ENCODE results near the gene METTL4.

Gene METTL4

DNA sequence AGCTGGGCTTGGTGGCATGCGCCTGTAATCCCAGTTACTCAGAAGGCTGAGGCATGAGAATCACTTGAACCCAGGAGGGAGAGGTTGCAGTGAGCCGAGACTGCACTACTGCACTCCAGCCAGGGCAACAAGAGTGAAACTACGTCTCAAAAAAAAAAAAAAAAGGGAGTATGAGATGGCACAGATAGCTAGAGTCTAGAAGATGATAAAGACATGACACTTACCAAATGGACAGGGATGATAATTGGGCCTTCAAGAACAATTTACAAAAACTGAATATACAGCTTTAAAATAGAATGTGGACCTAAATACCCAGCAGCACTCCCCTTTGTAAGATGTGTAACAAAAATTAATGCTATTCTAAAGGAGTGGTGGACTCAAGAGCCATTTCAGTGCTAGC is 2.7 kb downstream of the METTL4 start:
- TF ChIP-seq TOX (CRISPR knock-in tag; IDR thresholded peaks at IDR 0.05; ENCODE audit: borderline replicate concordance) (no peak), ISL1 (CRISPR knock-in tag; IDR thresholded peaks at IDR 0.05) (no peak), PPARA (CRISPR knock-in tag; IDR thresholded peaks at IDR 0.05; ENCODE audit: borderline replicate concordance) (no peak), BACH2 (CRISPR knock-in tag; IDR thresholded peaks at IDR 0.05; ENCODE audit: borderline replicate concordance) (no peak), SNAI2 (CRISPR knock-in tag; IDR thresholded peaks at IDR 0.05) (no peak), TCF4 (CRISPR knock-in tag; IDR thresholded peaks at IDR 0.05; ENCODE audit: borderline replicate concordance) (no peak), ZC3H10 (CRISPR knock-in tag; IDR thresholded peaks at IDR 0.05) (no peak), RARB (CRISPR knock-in tag; IDR thresholded peaks at IDR 0.05) (no peak)
- TF ChIP-seq, protein P1, sequence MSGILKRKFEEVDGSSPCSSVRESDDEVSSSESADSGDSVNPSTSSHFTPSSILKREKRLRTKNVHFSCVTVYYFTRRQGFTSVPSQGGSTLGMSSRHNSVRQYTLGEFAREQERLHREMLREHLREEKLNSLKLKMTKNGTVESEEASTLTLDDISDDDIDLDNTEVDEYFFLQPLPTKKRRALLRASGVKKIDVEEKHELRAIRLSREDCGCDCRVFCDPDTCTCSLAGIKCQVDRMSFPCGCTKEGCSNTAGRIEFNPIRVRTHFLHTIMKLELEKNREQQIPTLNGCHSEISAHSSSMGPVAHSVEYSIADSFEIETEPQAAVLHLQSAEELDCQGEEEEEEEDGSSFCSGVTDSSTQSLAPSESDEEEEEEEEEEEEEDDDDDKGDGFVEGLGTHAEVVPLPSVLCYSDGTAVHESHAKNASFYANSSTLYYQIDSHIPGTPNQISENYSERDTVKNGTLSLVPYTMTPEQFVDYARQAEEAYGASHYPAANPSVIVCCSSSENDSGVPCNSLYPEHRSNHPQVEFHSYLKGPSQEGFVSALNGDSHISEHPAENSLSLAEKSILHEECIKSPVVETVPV (CRISPR knock-in tag; IDR thresholded peaks at IDR 0.05), result no peak
- ATAC-seq, result no peak

DNA sequence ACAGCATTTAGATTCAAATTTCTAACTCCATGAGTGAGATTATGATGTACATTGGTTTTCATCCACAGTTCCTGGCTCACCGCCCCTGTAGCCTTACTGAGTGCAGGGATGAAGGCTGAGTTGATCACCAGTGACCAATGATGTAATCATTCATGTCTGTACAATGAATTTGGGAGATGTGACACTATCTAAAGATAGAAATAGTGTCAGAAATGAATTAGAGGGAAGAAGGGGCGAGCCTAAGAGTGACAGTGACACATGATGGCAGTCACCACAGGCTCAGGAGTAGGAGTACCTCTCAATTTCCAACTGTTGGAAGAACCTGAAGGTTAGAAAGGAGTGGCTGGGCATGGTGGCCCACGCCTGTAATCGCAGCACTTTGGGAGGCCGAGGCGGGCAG is 3.2 kb downstream of the METTL4 start:
- TF ChIP-seq ISL1 (CRISPR knock-in tag; IDR thresholded peaks at IDR 0.05), result no peak
- no peak for TF ChIP-seq TSHZ2 (CRISPR knock-in tag; IDR thresholded peaks at IDR 0.05)
- TF ChIP-seq ZNF565 (CRISPR knock-in tag; conservative IDR thresholded peaks at IDR 0.05; ENCODE audit: low read depth), result no peak
- no peak for ATAC-seq

GRCh38 chr18:2564373-2564772 is 6.9 kb downstream of the METTL4 start:
- TF ChIP-seq ZNF565 (CRISPR knock-in tag; conservative IDR thresholded peaks at IDR 0.05; ENCODE audit: low read depth) (no peak), TOX (CRISPR knock-in tag; IDR thresholded peaks at IDR 0.05; ENCODE audit: borderline replicate concordance) (no peak), ZNF8 (CRISPR knock-in tag; IDR thresholded peaks at IDR 0.05) (no peak), ISL1 (CRISPR knock-in tag; IDR thresholded peaks at IDR 0.05) (no peak), TSHZ2 (CRISPR knock-in tag; IDR thresholded peaks at IDR 0.05) (no peak), CSDC2 (CRISPR knock-in tag; IDR thresholded peaks at IDR 0.05) (no peak), ARNTL (CRISPR knock-in tag; IDR thresholded peaks at IDR 0.05; ENCODE audit: borderline replicate concordance, low read depth) (no peak), ZFP30 (CRISPR knock-in tag; IDR thresholded peaks at IDR 0.05) (no peak), ZFP3 (CRISPR knock-in tag; IDR thresholded peaks at IDR 0.05) (no peak), ZC3H10 (CRISPR knock-in tag; IDR thresholded peaks at IDR 0.05) (no peak), OSR1 (CRISPR knock-in tag; IDR thresholded peaks at IDR 0.05) (no peak), RARB (CRISPR knock-in tag; IDR thresholded peaks at IDR 0.05) (no peak)
- TF ChIP-seq, protein P2, sequence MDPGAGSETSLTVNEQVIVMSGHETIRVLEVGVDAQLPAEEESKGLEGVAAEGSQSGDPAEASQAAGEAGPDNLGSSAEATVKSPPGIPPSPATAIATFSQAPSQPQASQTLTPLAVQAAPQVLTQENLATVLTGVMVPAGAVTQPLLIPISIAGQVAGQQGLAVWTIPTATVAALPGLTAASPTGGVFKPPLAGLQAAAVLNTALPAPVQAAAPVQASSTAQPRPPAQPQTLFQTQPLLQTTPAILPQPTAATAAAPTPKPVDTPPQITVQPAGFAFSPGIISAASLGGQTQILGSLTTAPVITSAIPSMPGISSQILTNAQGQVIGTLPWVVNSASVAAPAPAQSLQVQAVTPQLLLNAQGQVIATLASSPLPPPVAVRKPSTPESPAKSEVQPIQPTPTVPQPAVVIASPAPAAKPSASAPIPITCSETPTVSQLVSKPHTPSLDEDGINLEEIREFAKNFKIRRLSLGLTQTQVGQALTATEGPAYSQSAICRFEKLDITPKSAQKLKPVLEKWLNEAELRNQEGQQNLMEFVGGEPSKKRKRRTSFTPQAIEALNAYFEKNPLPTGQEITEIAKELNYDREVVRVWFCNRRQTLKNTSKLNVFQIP (CRISPR knock-in tag; IDR thresholded peaks at IDR 0.05; ENCODE audit: borderline replicate concordance, low read depth), result no peak
- TF ChIP-seq, protein P1 (CRISPR knock-in tag; IDR thresholded peaks at IDR 0.05), result no peak
- TF ChIP-seq, protein P3, sequence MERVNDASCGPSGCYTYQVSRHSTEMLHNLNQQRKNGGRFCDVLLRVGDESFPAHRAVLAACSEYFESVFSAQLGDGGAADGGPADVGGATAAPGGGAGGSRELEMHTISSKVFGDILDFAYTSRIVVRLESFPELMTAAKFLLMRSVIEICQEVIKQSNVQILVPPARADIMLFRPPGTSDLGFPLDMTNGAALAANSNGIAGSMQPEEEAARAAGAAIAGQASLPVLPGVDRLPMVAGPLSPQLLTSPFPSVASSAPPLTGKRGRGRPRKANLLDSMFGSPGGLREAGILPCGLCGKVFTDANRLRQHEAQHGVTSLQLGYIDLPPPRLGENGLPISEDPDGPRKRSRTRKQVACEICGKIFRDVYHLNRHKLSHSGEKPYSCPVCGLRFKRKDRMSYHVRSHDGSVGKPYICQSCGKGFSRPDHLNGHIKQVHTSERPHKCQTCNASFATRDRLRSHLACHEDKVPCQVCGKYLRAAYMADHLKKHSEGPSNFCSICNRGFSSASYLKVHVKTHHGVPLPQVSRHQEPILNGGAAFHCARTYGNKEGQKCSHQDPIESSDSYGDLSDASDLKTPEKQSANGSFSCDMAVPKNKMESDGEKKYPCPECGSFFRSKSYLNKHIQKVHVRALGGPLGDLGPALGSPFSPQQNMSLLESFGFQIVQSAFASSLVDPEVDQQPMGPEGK (CRISPR knock-in tag; IDR thresholded peaks at IDR 0.05; ENCODE audit: borderline replicate concordance), result no peak
- no peak for ATAC-seq
